ENCODE data around the gene ISM2. TPM values are rescaled to one million over a fixed set of nuclear protein-coding genes. Genes with fewer than 3 reads are reported as not detected.
"Not testable (repeated sequence)": the region's sequence is repeated elsewhere in the genome, so short reads cannot be mapped to it uniquely, and the experiment has no call there.

The ISM2 gene
- total and polyA plus RNA-seq, 3 donors from 2014 or later = 4.4 to 28.7 (median 6.2) TPM

- no peaks in the 10 kb centered on the region for H3K27me3 ChIP-seq
- 88 to 90% methylated on average over 2 of the region's 2 CpGs for WGBS, 2 donors
- TF ChIP-seq POLR2A (IDR thresholded peaks at IDR 0.05) (no peak), CTCF (IDR thresholded peaks at IDR 0.05) (no peak)
- H3K4me1 ChIP-seq = no peaks in the 10 kb centered on the region
- H3K4me3 ChIP-seq = no peak overlapping the region
- H3K36me3 ChIP-seq (ENCODE audit: low read depth, missing control alignments) = no peaks in the 10 kb centered on the region
- H3K27ac ChIP-seq = no peak overlapping the region
- no peaks in the 10 kb centered on the region for H3K9me3 ChIP-seq
- no peak for DNase-seq
- intact Hi-C loops (cut with DNase I; ENCODE audit: low total_unique reads) = no loop called here
These were observed 30.6 kb upstream of the ISM2 start for GRCh38 chr14:77529213-77529612.

GRCh38 chr14:77528701-77529100 is 30.1 kb upstream of the ISM2 start:
- H3K36me3 ChIP-seq (ENCODE audit: low read depth, missing control alignments); DNase-seq; H3K4me1 ChIP-seq; H3K4me3 ChIP-seq; H3K27me3 ChIP-seq; intact Hi-C loops (cut with DNase I; ENCODE audit: low total_unique reads); H3K27ac ChIP-seq; H3K9me3 ChIP-seq: not testable (repeated sequence)
- 91 to 92% methylated on average over 5 of the region's 5 CpGs for WGBS, 2 donors

DNA sequence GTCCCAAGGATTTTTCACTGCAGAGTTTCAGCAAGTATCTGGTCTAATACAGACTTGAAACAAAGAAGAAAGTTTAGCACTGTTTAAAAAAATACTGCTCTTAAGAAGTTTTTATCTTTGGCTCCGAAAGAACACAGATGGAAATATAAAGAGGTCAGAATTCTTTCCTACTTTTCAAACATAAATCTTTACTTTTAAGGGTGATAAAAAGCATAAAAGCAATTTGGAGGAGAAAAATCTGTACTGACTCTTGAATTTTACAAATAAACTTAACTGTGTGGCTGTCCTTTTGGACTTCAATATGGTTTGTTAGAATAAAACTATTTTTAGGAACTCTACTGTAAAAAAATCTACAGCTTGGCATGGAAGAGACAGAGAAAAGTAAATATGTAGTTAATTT is 27.6 kb upstream of the ISM2 start:
- 32 to 39% methylated on average over 1 of the region's 1 CpG for WGBS, 2 donors
- intact Hi-C loops (cut with DNase I; ENCODE audit: low total_unique reads) = no loop called here
- Histone ChIP-seq H3K36me3 (ENCODE audit: low read depth, missing control alignments) (no peaks in the 10 kb centered on the region), H3K27ac (no peak overlapping the region), H3K9me3 (no peaks in the 10 kb centered on the region), H3K27me3 (no peaks in the 10 kb centered on the region), H3K4me1 (no peaks in the 10 kb centered on the region), H3K4me3 (no peak overlapping the region)
- no peak for TF ChIP-seq CTCF (IDR thresholded peaks at IDR 0.05)
- TF ChIP-seq POLR2A (IDR thresholded peaks at IDR 0.05) = no peak
- DNase-seq = no peak

GRCh38 chr14:77524536-77524935 is 25.9 kb upstream of the ISM2 start:
- H3K9me3 ChIP-seq = no peaks in the 10 kb centered on the region
- no peaks in the 10 kb centered on the region for H3K27me3 ChIP-seq
- intact Hi-C loops (cut with DNase I; ENCODE audit: low total_unique reads) = no loop called here
- no peaks in the 10 kb centered on the region for H3K36me3 ChIP-seq (ENCODE audit: low read depth, missing control alignments)
- WGBS, 2 donors = 79 to 82% methylated on average over 6 of the region's 6 CpGs
- no peak overlapping the region for H3K4me3 ChIP-seq
- TF ChIP-seq CTCF (IDR thresholded peaks at IDR 0.05) (no peak), POLR2A (IDR thresholded peaks at IDR 0.05) (no peak)
- H3K4me1 ChIP-seq = no peaks in the 10 kb centered on the region
- H3K27ac ChIP-seq = no peak overlapping the region
- DNase-seq = no peak

DNA sequence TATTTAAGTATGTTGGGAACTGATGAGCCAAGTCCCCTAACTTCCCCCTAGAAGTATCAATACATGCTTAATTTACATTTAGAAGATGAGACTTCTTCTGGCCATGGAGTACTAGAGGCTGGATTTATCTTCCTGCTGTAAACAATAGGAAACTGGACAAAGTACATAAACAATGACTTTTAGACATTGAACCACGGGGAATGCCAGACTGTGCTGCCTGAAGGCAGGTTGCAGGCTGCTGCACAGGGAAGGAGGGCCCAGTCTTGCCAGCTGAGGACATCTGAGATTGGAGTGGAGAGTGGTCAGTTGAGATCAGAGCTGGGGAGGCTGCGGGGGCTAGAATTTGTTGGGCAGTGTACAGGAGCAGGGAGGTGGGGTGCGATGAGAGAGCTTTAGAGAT is 24.5 kb upstream of the ISM2 start:
- Histone ChIP-seq H3K27ac (no peak overlapping the region), H3K9me3 (no peaks in the 10 kb centered on the region), H3K27me3 (no peaks in the 10 kb centered on the region), H3K4me1 (no peaks in the 10 kb centered on the region), H3K36me3 (ENCODE audit: low read depth, missing control alignments) (no peaks in the 10 kb centered on the region), H3K4me3 (no peak overlapping the region)
- 75 to 90% methylated on average over 3 of the region's 3 CpGs for WGBS, 2 donors
- TF ChIP-seq CTCF (IDR thresholded peaks at IDR 0.05) = no peak
- no peak for TF ChIP-seq POLR2A (IDR thresholded peaks at IDR 0.05)
- intact Hi-C loops (cut with DNase I; ENCODE audit: low total_unique reads) = no loop called here
- no peak for DNase-seq

All from testis (tissue), 3 donors.